Cardiac muscle cell (in vitro differentiated cells and primary cell): Measurements from ENCODE around the gene YTHDC1. TPM values are rescaled to one million over a fixed set of nuclear protein-coding genes. Genes with fewer than 3 reads are reported as not detected.

Source experiments
- DNase-seq, 2 donors: peaks; one replicate each; pipeline versions ENCODE4 v3.0.0 to v3.0.0-alpha.2; 2010 to 2017; ENCODE audit warnings: low read depth in 1 of 2, low spot score in 1 of 2
- H3K27ac ChIP-seq: fragments of 200-600 bp; sonication (generic); 2 replicates; pipeline ENCODE4 v1.5.1; 2016
- H3K27me3 ChIP-seq: fragments of 200-600 bp; sonication (generic); 2 replicates; pipeline ENCODE4 v1.6.0; 2016; ENCODE audit warnings: control low read depth
- H3K36me3 ChIP-seq: fragments of 200-600 bp; sonication (generic); 2 replicates; pipeline ENCODE4 v1.5.1; 2016; ENCODE audit warnings: control low read depth
- H3K4me1 ChIP-seq: fragments of 200-600 bp; sonication (generic); 2 replicates; pipeline ENCODE4 v1.8.1; 2017; ENCODE audit warnings: low read depth, mild to moderate bottlenecking, mixed run types
- H3K4me3 ChIP-seq: fragments of 200-600 bp; sonication (generic); 2 replicates; pipeline ENCODE4 v1.5.1; 2016; ENCODE audit warnings: mild to moderate bottlenecking
- H3K9me3 ChIP-seq: fragments of 200-600 bp; sonication (generic); 2 replicates; pipeline ENCODE4 v1.5.1; 2017; ENCODE audit warnings: low read depth, mild to moderate bottlenecking, control low read depth
- polyA plus RNA-seq: library from polyadenylated mRNA; unstranded; fragments of >200 nt; fragmentation: Nextera tagmentation; extraction: Ambion mirVana; gene quantifications from 2 replicates; pipeline ENCODE4 v1.2.1, GENCODE V29; 2016
- total RNA-seq: library from RNA; depleted of rRNA; stranded (reverse); fragments of >200 nt; gene quantifications from 2 replicates; pipeline ENCODE4 v1.2.3, GENCODE V29; 2016
- TF ChIP-seq, protein P1 (sequence below): IDR thresholded peaks from 2 replicates; pipeline ENCODE4 v1.5.1; 2012; ENCODE audit warnings: low read depth, mild to moderate bottlenecking, low read length

The YTHDC1 gene
- total and polyA plus RNA-seq, 2 experiments from 2014 or later: 31.0 to 75.2 TPM

GRCh38 chr4:68344049-68344448 lies 5.8 kb downstream of the YTHDC1 start:
- Histone ChIP-seq H3K27ac (no peak overlapping the region), H3K27me3 (no peaks in the 10 kb centered on the region), H3K4me3 (no peak overlapping the region), H3K9me3 (no peaks in the 10 kb centered on the region), H3K4me1 (peaks cover 51% of the 10 kb centered on the region), H3K36me3 (no peaks in the 10 kb centered on the region)
- TF ChIP-seq, protein P1, sequence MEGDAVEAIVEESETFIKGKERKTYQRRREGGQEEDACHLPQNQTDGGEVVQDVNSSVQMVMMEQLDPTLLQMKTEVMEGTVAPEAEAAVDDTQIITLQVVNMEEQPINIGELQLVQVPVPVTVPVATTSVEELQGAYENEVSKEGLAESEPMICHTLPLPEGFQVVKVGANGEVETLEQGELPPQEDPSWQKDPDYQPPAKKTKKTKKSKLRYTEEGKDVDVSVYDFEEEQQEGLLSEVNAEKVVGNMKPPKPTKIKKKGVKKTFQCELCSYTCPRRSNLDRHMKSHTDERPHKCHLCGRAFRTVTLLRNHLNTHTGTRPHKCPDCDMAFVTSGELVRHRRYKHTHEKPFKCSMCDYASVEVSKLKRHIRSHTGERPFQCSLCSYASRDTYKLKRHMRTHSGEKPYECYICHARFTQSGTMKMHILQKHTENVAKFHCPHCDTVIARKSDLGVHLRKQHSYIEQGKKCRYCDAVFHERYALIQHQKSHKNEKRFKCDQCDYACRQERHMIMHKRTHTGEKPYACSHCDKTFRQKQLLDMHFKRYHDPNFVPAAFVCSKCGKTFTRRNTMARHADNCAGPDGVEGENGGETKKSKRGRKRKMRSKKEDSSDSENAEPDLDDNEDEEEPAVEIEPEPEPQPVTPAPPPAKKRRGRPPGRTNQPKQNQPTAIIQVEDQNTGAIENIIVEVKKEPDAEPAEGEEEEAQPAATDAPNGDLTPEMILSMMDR: no peak
- no peak for DNase-seq

- Histone ChIP-seq H3K4me1 (peaks cover 52% of the 10 kb centered on the region), H3K27ac (peak overlapping the region; percentile 89), H3K9me3 (no peaks in the 10 kb centered on the region), H3K36me3 (peaks cover 13% of the 10 kb centered on the region), H3K27me3 (no peaks in the 10 kb centered on the region), H3K4me3 (no peak overlapping the region)
- peak in 1 of 2 donors; percentile 70 for DNase-seq
- TF ChIP-seq, protein P1: no peak
Observed at GRCh38 chr4:68342134-68342533, 7.8 kb downstream of the YTHDC1 start.

DNA sequence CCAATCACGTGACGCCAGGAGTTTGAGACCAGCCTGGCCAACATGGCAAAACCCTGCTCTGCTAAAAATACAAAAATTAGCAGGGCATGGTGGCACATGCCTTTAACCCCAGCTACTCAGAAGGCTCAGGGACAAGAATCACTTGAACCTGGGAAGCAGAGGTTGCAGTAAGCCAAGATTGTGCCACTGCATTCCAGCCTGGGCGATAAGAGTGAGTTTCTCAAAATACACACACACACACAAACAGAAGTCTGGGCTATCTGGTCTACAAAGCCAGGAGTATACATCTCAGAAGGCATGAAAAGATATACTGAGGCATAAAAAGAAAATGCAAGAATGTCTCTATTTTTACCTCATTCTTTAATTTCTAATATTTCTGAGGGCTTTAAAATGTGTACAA lies 11.3 kb downstream of the YTHDC1 start:
- Histone ChIP-seq H3K4me1 (peaks cover 53% of the 10 kb centered on the region), H3K4me3 (peak overlapping the region; percentile 9), H3K36me3 (peaks cover 34% of the 10 kb centered on the region), H3K27ac (peak overlapping the region; percentile 89), H3K9me3 (no peaks in the 10 kb centered on the region), H3K27me3 (no peaks in the 10 kb centered on the region)
- TF ChIP-seq, protein P1: no peak
- peak; percentile 25 to 47 for DNase-seq

DNA sequence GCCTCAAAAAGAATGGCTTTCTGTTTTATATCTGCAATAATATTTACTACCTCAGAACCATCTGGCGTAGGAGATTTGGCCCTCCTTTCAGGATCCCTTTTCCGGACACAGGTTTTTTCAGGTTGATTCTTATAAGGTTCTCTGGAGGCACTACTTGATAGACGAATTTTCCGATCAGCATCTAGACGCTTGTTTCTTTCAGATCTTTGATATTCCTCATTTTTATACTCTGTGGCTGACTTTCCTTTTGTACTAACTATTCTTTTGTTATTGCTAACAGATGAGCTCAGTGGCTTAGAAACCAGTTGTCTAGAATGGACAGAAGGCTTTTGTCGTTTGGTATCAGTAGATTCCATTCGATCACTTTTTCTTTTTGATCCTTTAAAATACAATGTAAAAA lies 12.4 kb downstream of the YTHDC1 start:
- no peaks in the 10 kb centered on the region for H3K27me3 ChIP-seq
- H3K4me1 ChIP-seq: peaks cover 50% of the 10 kb centered on the region
- H3K4me3 ChIP-seq: no peak overlapping the region
- H3K27ac ChIP-seq: no peak overlapping the region
- H3K36me3 ChIP-seq: peaks cover 45% of the 10 kb centered on the region
- no peaks in the 10 kb centered on the region for H3K9me3 ChIP-seq
- TF ChIP-seq, protein P1: no peak
- DNase-seq: no peak

GRCh38 chr4:68337004-68337403 lies 12.9 kb downstream of the YTHDC1 start:
- no peak overlapping the region for H3K4me3 ChIP-seq
- H3K27ac ChIP-seq: no peak overlapping the region
- H3K27me3 ChIP-seq: no peaks in the 10 kb centered on the region
- TF ChIP-seq, protein P1: no peak
- no peaks in the 10 kb centered on the region for H3K9me3 ChIP-seq
- no peak for DNase-seq
- H3K36me3 ChIP-seq: peaks cover 51% of the 10 kb centered on the region
- H3K4me1 ChIP-seq: peaks cover 46% of the 10 kb centered on the region

DNA sequence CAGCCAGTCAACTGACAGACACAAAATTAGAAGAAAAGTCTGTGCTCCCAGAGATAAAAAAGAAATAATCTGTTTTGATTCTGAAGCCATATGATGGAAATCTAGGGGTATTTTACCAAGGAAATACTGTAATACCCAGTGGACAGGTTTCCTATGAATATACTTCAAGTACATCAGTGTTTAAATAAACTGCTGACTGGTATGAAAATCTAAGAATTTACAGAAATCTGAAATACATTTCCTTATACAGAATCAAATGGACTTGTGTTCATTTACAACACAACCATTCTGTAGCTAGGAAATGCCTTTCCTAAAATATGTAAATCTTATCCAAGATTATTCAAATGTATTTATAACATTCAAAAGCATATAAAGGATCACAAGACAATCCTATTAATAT lies 13.4 kb downstream of the YTHDC1 start:
- no peak for DNase-seq
- peaks cover 55% of the 10 kb centered on the region for H3K36me3 ChIP-seq
- no peaks in the 10 kb centered on the region for H3K27me3 ChIP-seq
- H3K4me1 ChIP-seq: peaks cover 41% of the 10 kb centered on the region
- H3K27ac ChIP-seq: no peak overlapping the region
- H3K4me3 ChIP-seq: no peak overlapping the region
- no peaks in the 10 kb centered on the region for H3K9me3 ChIP-seq
- TF ChIP-seq, protein P1: no peak
